Upper lobe of left lung (tissue), 6 donors: Measurements from ENCODE around the gene SULT1E1. TPM values are rescaled to one million over a fixed set of nuclear protein-coding genes. Genes with fewer than 3 reads are reported as not detected.
A peak's percentile ranks its signal among the peaks of the same experiment; 100 is the strongest.

Experiments used
- ATAC-seq, 2 donors: fragments of 200-7000 bp; cut with Tn5 transposase; one replicate each; pipeline ENCODE4 v1.9.1; 2022; ENCODE audit warnings: mild to moderate bottlenecking in 2 of 2, moderate library complexity in 2 of 2; ENCODE audit not compliant: low FRiP score in 2 of 2
- DNase-seq, 2 donors: peaks; one replicate each; pipeline ENCODE4 v3.0.0-alpha.2; 2019 to 2020
- H3K27ac ChIP-seq, 4 donors: fragments of 200-600 bp; sonication (generic); one replicate each; pipeline ENCODE4 v1.5.1; 2016 to 2019
- H3K27me3 ChIP-seq, 4 donors: fragments of 200-600 bp; sonication (generic); one replicate each; pipeline ENCODE4 v1.5.1; 2017 to 2019
- H3K36me3 ChIP-seq, 4 donors: fragments of 200-600 bp; sonication (generic); one replicate each; pipeline ENCODE4 v1.5.1; 2016 to 2019
- H3K4me1 ChIP-seq, 4 donors: fragments of 200-600 bp; sonication (generic); one replicate each; pipeline ENCODE4 v1.5.1; 2018 to 2019
- H3K4me3 ChIP-seq, 4 donors: fragments of 200-600 bp; sonication (generic); one replicate each; pipeline ENCODE4 v1.5.1; 2017 to 2019; ENCODE audit warnings: mild to moderate bottlenecking in 2 of 4, moderate library complexity in 1 of 4
- H3K9me3 ChIP-seq, 4 donors: fragments of 200-600 bp; sonication (generic); one replicate each; pipeline ENCODE4 v1.5.1; 2018 to 2019
- EP300 ChIP-seq, 4 donors: sonication (generic); formaldehyde crosslinking; IDR thresholded peaks; one replicate each; pipeline ENCODE4 v1.5.1; 2017; ENCODE audit warnings: antibody characterized with exemption in 4 of 4, control low read depth in 2 of 4
- POLR2A ChIP-seq, 4 donors: fragments of 450-650 bp; IDR thresholded peaks; one replicate each; pipeline ENCODE4 v1.5.1; 2016 to 2017; ENCODE audit warnings: antibody characterized with exemption in 4 of 4, mild to moderate bottlenecking in 2 of 4
- POLR2AphosphoS5 ChIP-seq, 2 donors: sonication (generic); formaldehyde crosslinking; IDR thresholded peaks; one replicate each; pipeline ENCODE4 v1.5.1; 2017; ENCODE audit warnings: antibody characterized with exemption in 2 of 2
- WGBS, 2 donors: methylation state at CpG; one replicate each; pipeline ENCODE4 v1.1.5; 2017 to 2018; 5-methylcytosine and 5-hydroxymethylcytosine counted together
- total RNA-seq, 6 donors: library from RNA; depleted of rRNA in 4 of 6; stranded (reverse); fragments of >200 nt in 4 of 6; gene quantifications; one replicate each; pipeline versions ENCODE4 v1.1.0 to v1.2.1, GENCODE V29; 2016 to 2021
- TF ChIP-seq, protein P1 (sequence below), 6 experiments: fragments of 450-650 bp in 4 of 6; fragments of 200-600 bp in 2 of 6; sonication (generic) in 2 of 6; IDR thresholded peaks; one replicate each; pipeline ENCODE4 v1.5.1; 2016 to 2019; ENCODE audit warnings: antibody characterized with exemption in 6 of 6
- donor health status: DM: no; HTN: no; CAD: no; lungs with moderate emphysema.
- donor health status: DM: no; HTN: yes; CAD: no; lungs with severe emphysema.

The SULT1E1 gene
- total RNA-seq, 6 donors from 2014 or later, result 1.2 to 4.3 (median 2.2) TPM; not detected in 1

DNA sequence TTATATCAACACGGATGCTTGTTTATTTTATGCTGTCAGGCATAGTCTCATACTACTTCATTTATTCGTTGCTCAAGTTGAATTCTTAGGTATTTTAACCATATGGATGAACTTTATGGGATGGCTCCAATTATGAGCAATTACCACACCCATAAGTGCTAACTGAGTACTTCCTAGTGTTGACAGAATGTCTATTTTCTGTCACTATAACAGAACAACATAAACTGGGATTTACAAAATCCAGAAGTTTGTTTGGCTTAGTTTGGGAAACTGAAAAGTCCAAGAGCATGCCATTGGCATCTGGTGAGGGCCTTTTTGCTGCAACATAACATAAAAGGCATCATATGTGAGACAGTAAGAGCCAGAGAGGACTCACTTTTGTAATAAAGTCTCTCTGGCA, 21.0 kb downstream of the SULT1E1 start:
- no peaks in the 10 kb centered on the region for H3K9me3 ChIP-seq
- TF ChIP-seq POLR2A (IDR thresholded peaks at IDR 0.05), result no peak
- TF ChIP-seq, protein P1, sequence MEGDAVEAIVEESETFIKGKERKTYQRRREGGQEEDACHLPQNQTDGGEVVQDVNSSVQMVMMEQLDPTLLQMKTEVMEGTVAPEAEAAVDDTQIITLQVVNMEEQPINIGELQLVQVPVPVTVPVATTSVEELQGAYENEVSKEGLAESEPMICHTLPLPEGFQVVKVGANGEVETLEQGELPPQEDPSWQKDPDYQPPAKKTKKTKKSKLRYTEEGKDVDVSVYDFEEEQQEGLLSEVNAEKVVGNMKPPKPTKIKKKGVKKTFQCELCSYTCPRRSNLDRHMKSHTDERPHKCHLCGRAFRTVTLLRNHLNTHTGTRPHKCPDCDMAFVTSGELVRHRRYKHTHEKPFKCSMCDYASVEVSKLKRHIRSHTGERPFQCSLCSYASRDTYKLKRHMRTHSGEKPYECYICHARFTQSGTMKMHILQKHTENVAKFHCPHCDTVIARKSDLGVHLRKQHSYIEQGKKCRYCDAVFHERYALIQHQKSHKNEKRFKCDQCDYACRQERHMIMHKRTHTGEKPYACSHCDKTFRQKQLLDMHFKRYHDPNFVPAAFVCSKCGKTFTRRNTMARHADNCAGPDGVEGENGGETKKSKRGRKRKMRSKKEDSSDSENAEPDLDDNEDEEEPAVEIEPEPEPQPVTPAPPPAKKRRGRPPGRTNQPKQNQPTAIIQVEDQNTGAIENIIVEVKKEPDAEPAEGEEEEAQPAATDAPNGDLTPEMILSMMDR (IDR thresholded peaks at IDR 0.05), result no peak
- TF ChIP-seq POLR2AphosphoS5 (IDR thresholded peaks at IDR 0.05), result no peak
- no peak for TF ChIP-seq EP300 (IDR thresholded peaks at IDR 0.05)
- ATAC-seq, result no peak
- DNase-seq, result no peak
- no peaks in the 10 kb centered on the region for H3K27me3 ChIP-seq
- no peak overlapping the region for H3K27ac ChIP-seq
- H3K4me3 ChIP-seq, result no peak overlapping the region
- no peaks in the 10 kb centered on the region for H3K36me3 ChIP-seq
- 74% methylated on average over 2 of the region's 2 CpGs for WGBS, 2 donors
- H3K4me1 ChIP-seq, result no peaks in the 10 kb centered on the region

DNA sequence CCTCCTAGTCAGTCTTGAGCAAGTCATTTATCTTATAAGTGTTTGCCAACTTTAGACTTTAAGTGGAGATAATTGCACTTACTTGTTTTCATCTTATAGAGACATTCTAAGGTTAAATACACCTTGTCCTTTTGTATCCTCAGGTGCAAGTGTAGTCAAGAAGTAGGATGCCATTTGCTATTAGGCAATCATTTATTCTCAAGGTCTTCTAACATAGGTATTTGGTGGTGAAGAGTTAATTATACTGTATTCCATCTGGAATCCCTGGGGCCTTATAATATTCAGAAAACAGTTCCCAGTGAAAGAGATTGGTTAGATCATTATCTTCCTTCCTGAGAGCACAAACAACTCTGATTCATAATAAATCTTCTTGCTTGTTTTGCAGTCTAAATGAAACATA, 23.7 kb downstream of the SULT1E1 start:
- no peak overlapping the region for H3K4me3 ChIP-seq
- no peaks in the 10 kb centered on the region for H3K27me3 ChIP-seq
- H3K4me1 ChIP-seq, result peaks cover 0 to under 1% (median 0%) of the 10 kb centered on the region in 4 donors
- H3K9me3 ChIP-seq, result no peaks in the 10 kb centered on the region
- DNase-seq (no peak), ATAC-seq (no peak)
- H3K27ac ChIP-seq, result no peak overlapping the region
- TF ChIP-seq, protein P1 (IDR thresholded peaks at IDR 0.05), result no peak
- no peak for TF ChIP-seq POLR2AphosphoS5 (IDR thresholded peaks at IDR 0.05)
- no peak for TF ChIP-seq EP300 (IDR thresholded peaks at IDR 0.05)
- TF ChIP-seq POLR2A (IDR thresholded peaks at IDR 0.05), result no peak
- H3K36me3 ChIP-seq, result no peaks in the 10 kb centered on the region

DNA sequence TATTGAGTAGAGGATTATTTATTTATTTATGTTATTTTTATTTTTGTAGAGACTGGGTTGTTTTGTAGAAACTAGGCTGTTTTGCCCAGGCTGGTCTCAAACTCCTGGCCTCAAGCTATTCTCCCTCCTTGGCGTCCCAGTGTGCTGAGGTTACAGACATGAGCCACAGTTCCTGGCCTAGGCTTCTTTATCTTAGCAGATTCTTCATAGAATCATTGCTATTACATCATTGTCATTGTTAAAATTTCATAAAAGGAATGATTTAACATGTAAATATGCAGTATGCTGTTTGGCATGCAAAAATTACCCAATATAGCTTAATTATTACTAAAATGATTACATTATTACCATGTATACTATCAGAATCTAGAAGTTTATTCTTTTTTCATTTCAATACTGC, 24.2 kb downstream of the SULT1E1 start:
- no peak for ATAC-seq

DNA sequence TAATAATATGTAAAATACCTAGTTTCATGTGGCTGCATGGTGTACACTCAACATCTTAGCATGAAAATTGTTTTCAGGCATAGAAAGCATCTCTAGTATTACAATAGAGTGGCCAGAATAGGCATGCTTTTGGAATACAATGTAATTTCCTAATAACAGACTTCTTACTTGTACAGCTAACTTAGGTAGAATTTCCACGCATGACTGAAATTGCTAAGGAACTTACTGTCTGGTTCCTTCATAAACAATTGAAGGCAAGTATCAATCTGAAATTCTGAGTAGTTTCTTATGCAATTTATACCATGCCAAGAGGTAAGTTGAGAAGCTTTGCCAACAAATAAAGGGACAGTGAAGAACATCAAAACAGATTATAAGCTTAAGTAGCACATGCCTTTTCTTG, 26.7 kb downstream of the SULT1E1 start:
- Histone ChIP-seq H3K9me3 (no peaks in the 10 kb centered on the region), H3K4me1 (peaks cover 0 to 9% (median 3%) of the 10 kb centered on the region in 4 donors), H3K36me3 (no peaks in the 10 kb centered on the region), H3K27ac (no peak overlapping the region), H3K27me3 (no peaks in the 10 kb centered on the region), H3K4me3 (no peak overlapping the region)
- DNase-seq, result no peak
- WGBS, 2 donors, result 81 to 91% methylated on average over 1 of the region's 1 CpG
- TF ChIP-seq, protein P1 (IDR thresholded peaks at IDR 0.05), result no peak
- TF ChIP-seq EP300 (IDR thresholded peaks at IDR 0.05) (no peak), POLR2AphosphoS5 (IDR thresholded peaks at IDR 0.05) (no peak), POLR2A (IDR thresholded peaks at IDR 0.05) (no peak)
- ATAC-seq, result no peak

More for the DNA sequence above, 24.2 kb downstream of the SULT1E1 start:
- H3K27ac ChIP-seq, result no peak overlapping the region
- 88 to 96% methylated on average over 1 of the region's 1 CpG for WGBS, 2 donors
- no peaks in the 10 kb centered on the region for H3K9me3 ChIP-seq
- DNase-seq, result no peak
- TF ChIP-seq POLR2A (IDR thresholded peaks at IDR 0.05), result no peak
- no peak for TF ChIP-seq EP300 (IDR thresholded peaks at IDR 0.05)
- TF ChIP-seq POLR2AphosphoS5 (IDR thresholded peaks at IDR 0.05), result no peak
- TF ChIP-seq, protein P1 (IDR thresholded peaks at IDR 0.05), result no peak
- no peaks in the 10 kb centered on the region for H3K27me3 ChIP-seq
- no peak overlapping the region for H3K4me3 ChIP-seq
- peaks cover 0 to 6% (median 3%) of the 10 kb centered on the region in 4 donors for H3K4me1 ChIP-seq
- no peaks in the 10 kb centered on the region for H3K36me3 ChIP-seq

DNA sequence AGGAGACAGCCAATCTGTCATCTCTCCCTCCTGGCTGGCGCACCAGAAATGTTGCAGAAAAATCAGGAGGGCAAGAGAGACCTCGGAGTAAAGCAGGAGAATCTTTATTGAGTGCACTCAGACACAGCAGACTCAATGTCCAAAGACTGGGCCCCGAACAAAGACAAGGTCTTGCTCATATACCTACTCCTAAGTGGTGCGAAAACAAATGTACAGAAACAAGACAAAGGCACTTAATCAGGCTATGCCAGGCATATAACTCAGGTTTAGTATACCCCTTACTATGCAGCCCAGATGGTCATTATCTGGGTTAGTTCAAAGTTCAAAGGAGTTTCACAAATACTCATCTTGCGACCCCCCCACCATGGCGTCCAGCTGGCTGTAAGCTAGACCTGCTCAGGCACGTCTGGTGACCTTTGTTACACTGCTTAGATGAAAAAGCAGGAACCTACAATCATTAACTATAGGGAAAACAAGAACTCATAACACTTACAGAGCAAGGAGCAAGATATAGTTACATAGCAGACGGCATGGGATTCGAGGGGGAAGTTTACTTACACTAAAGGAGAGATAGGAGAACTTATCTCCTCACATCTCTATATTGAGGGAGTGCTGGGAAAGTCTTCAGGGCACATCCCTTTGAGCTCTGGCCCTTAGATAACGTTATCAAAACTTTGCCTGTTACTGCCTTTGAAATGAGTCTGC, 27.5 kb downstream of the SULT1E1 start:
- peak overlapping the region in 3 of 4 donors; percentile 58 to 82 (median 77) for H3K27ac ChIP-seq
- no peak overlapping the region for H3K4me3 ChIP-seq
- no peaks in the 10 kb centered on the region for H3K36me3 ChIP-seq
- H3K27me3 ChIP-seq, result no peaks in the 10 kb centered on the region
- no peaks in the 10 kb centered on the region for H3K9me3 ChIP-seq
- no peak for ATAC-seq
- TF ChIP-seq, protein P1 (IDR thresholded peaks at IDR 0.05), result no peak
- no peak for TF ChIP-seq POLR2AphosphoS5 (IDR thresholded peaks at IDR 0.05)
- no peak for TF ChIP-seq POLR2A (IDR thresholded peaks at IDR 0.05)
- 56 to 57% methylated on average over 10 of the region's 10 CpGs for WGBS, 2 donors
- no peak for DNase-seq
- peaks cover 0 to 9% (median 3%) of the 10 kb centered on the region in 4 donors for H3K4me1 ChIP-seq
